D721Med (cell line): ENCODE results near the gene PBX4.

ENCODE experiments used
- DNase-seq: peaks from one replicate; pipeline ENCODE4 v3.0.0; 2011; ENCODE audit warnings: low spot score; ENCODE audit not compliant: insufficient read length
- FAIRE-seq: peaks from 2 replicates; lab custom pipeline; 2011; peaks lifted over from hg19 to GRCh38; lab: Jason Lieb, UNC
- TF ChIP-seq, protein P1 (sequence below): IDR thresholded peaks from 2 replicates; pipeline ENCODE4 v1.5.1; 2012; ENCODE audit warnings: mild to moderate bottlenecking, control low read depth; ENCODE audit not compliant: insufficient read depth; ENCODE audit errors: missing control alignments

Gene PBX4

GRCh38 chr19:19559931-19560330, 58.6 kb downstream of the PBX4 start:
- no peak for FAIRE-seq
- TF ChIP-seq, protein P1, sequence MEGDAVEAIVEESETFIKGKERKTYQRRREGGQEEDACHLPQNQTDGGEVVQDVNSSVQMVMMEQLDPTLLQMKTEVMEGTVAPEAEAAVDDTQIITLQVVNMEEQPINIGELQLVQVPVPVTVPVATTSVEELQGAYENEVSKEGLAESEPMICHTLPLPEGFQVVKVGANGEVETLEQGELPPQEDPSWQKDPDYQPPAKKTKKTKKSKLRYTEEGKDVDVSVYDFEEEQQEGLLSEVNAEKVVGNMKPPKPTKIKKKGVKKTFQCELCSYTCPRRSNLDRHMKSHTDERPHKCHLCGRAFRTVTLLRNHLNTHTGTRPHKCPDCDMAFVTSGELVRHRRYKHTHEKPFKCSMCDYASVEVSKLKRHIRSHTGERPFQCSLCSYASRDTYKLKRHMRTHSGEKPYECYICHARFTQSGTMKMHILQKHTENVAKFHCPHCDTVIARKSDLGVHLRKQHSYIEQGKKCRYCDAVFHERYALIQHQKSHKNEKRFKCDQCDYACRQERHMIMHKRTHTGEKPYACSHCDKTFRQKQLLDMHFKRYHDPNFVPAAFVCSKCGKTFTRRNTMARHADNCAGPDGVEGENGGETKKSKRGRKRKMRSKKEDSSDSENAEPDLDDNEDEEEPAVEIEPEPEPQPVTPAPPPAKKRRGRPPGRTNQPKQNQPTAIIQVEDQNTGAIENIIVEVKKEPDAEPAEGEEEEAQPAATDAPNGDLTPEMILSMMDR: no peak
- no peak for DNase-seq

DNA sequence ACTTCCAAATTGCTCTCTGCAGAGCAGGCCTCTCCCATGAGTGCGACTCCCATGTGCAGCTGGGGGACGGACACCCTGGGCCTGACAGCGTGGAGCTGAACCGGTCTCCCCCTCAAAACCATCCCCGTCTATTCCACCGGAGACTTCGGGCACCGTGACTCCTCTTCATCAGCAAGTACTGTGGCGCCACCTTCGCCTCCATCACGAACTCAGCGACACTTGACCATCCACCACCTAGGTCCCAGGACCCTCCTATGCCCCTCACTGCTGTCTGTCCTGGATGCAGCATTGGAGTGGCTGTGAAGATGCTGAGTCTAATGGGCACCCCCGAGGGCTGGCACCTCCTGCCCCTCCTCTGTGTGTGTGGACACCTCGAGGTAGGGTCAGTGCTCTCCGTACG, 59.9 kb downstream of the PBX4 start:
- TF ChIP-seq, protein P1: no peak
- DNase-seq: no peak
- FAIRE-seq: no peak

DNA sequence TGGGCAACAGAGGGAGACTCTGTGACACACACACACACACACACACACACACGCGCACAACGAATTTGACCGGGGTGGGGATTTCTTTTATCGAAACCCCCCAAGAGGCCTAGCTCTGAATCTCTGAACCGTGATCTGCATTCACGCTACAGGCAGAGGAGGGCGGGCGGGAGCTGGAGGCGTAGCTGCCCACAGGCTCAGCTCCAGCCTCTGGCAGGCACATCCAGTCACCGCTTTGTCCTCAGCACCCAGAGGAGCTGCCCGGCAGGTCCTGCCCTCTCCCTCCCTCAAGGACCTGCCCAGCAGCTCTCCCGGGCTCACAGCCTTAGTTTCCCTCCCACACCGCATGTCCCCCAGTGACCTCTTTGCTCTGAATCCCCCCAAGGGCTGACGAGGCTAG, 60.4 kb downstream of the PBX4 start:
- TF ChIP-seq, protein P1: no peak
- no peak for DNase-seq
- FAIRE-seq: no peak

GRCh38 chr19:19554074-19555023, 64.1 kb downstream of the PBX4 start:
- TF ChIP-seq, protein P1: peak; percentile 58
- no peak for FAIRE-seq
- DNase-seq: no peak

DNA sequence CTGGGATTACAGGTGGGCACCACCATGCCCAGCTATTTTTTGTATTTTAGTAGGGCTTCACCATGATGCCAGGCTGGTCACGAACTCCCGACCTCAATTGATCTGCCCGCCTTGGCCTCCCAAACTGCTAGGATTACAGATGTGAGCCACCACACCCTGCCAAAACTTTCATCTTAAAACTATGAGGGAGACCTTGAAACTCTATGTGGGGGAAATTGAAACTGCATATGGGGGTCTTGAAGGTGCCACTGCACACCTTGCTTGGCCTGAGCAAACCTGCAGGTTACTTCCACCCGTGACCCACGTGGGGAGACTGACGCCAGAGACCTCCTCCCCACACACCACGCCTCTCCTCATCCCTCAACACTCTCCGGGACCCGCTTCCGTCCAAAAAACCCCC, 64.8 kb downstream of the PBX4 start:
- no peak for DNase-seq
- TF ChIP-seq, protein P1: no peak
- FAIRE-seq: no peak

- FAIRE-seq (no peak), DNase-seq (no peak)
- TF ChIP-seq, protein P1: no peak
These were observed 65.7 kb downstream of the PBX4 start for GRCh38 chr19:19552798-19553197.

DNA sequence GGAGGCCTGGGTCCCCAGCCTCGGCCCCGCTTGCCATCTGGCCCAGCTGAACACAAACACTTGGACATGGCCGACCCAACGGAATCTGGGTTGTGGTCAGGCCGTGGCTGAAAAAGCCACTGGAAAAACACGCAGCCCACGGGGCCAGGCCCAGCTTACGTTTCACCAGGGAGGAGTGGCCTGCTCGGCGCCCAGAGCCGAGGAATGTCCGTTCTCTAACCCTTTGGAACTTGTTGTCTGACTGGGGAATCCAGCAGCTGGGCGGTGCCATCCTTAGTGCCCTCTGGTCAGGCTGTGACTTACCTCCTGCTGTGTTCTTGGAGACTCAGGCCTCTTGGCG, 66.7 kb downstream of the PBX4 start:
- DNase-seq: no peak
- FAIRE-seq: no peak
- TF ChIP-seq, protein P1: no peak
